ENCODE data around the gene SSR3.

The SSR3 gene

GRCh38 chr3:156601497-156601896 is 46.6 kb upstream of the SSR3 start (continued):
- no peak for TF ChIP-seq TSHZ2 (CRISPR knock-in tag; IDR thresholded peaks at IDR 0.05)
- no peak for TF ChIP-seq PATZ1 (CRISPR knock-in tag; IDR thresholded peaks at IDR 0.05; ENCODE audit: borderline replicate concordance)
- TF ChIP-seq ZC3H10 (CRISPR knock-in tag; IDR thresholded peaks at IDR 0.05): no peak
- no peak for TF ChIP-seq CSDC2 (CRISPR knock-in tag; IDR thresholded peaks at IDR 0.05)

GRCh38 chr3:156600834-156601233 is 45.9 kb upstream of the SSR3 start:
- TF ChIP-seq ZNF8 (CRISPR knock-in tag; IDR thresholded peaks at IDR 0.05): no peak
- no peak for TF ChIP-seq RARB (CRISPR knock-in tag; IDR thresholded peaks at IDR 0.05)
- TF ChIP-seq ZC3H10 (CRISPR knock-in tag; IDR thresholded peaks at IDR 0.05): no peak
- TF ChIP-seq OSR1 (CRISPR knock-in tag; IDR thresholded peaks at IDR 0.05): no peak
- TF ChIP-seq TCF4 (CRISPR knock-in tag; IDR thresholded peaks at IDR 0.05; ENCODE audit: borderline replicate concordance): no peak
- no peak for TF ChIP-seq ZNF70 (CRISPR knock-in tag; IDR thresholded peaks at IDR 0.05)
- TF ChIP-seq CSRNP3 (CRISPR knock-in tag; IDR thresholded peaks at IDR 0.05): no peak
- TF ChIP-seq GLIS3 (CRISPR knock-in tag; IDR thresholded peaks at IDR 0.05): no peak
- TF ChIP-seq POU6F1 (CRISPR knock-in tag; IDR thresholded peaks at IDR 0.05; ENCODE audit: borderline replicate concordance, low read depth): no peak
- no peak for TF ChIP-seq PATZ1 (CRISPR knock-in tag; IDR thresholded peaks at IDR 0.05; ENCODE audit: borderline replicate concordance)
- ATAC-seq: no peak

- ATAC-seq: no peak
- TF ChIP-seq ZNF70 (CRISPR knock-in tag; IDR thresholded peaks at IDR 0.05) (no peak), PATZ1 (CRISPR knock-in tag; IDR thresholded peaks at IDR 0.05; ENCODE audit: borderline replicate concordance) (no peak), RARB (CRISPR knock-in tag; IDR thresholded peaks at IDR 0.05) (no peak), PPARA (CRISPR knock-in tag; IDR thresholded peaks at IDR 0.05; ENCODE audit: borderline replicate concordance) (no peak), GLIS3 (CRISPR knock-in tag; IDR thresholded peaks at IDR 0.05) (no peak), SNAI2 (CRISPR knock-in tag; IDR thresholded peaks at IDR 0.05) (no peak), ZFP3 (CRISPR knock-in tag; IDR thresholded peaks at IDR 0.05) (no peak), CSDC2 (CRISPR knock-in tag; IDR thresholded peaks at IDR 0.05) (no peak), ZNF8 (CRISPR knock-in tag; IDR thresholded peaks at IDR 0.05) (no peak), TSHZ2 (CRISPR knock-in tag; IDR thresholded peaks at IDR 0.05) (no peak), ZC3H10 (CRISPR knock-in tag; IDR thresholded peaks at IDR 0.05) (no peak), BACH2 (CRISPR knock-in tag; IDR thresholded peaks at IDR 0.05; ENCODE audit: borderline replicate concordance) (no peak), ZNF565 (CRISPR knock-in tag; conservative IDR thresholded peaks at IDR 0.05; ENCODE audit: low read depth) (no peak), TCF4 (CRISPR knock-in tag; IDR thresholded peaks at IDR 0.05; ENCODE audit: borderline replicate concordance) (no peak), CREB5 (CRISPR knock-in tag; IDR thresholded peaks at IDR 0.05; ENCODE audit: low read depth) (no peak), OSR1 (CRISPR knock-in tag; IDR thresholded peaks at IDR 0.05) (no peak)
These were observed 44.4 kb upstream of the SSR3 start for GRCh38 chr3:156599089-156599874.

Measured in SK-N-SH treated with all-trans-retinoic acid at 6 μM for 48 hours (cell line).